ENCODE measurements around the gene TMF1.

DNA sequence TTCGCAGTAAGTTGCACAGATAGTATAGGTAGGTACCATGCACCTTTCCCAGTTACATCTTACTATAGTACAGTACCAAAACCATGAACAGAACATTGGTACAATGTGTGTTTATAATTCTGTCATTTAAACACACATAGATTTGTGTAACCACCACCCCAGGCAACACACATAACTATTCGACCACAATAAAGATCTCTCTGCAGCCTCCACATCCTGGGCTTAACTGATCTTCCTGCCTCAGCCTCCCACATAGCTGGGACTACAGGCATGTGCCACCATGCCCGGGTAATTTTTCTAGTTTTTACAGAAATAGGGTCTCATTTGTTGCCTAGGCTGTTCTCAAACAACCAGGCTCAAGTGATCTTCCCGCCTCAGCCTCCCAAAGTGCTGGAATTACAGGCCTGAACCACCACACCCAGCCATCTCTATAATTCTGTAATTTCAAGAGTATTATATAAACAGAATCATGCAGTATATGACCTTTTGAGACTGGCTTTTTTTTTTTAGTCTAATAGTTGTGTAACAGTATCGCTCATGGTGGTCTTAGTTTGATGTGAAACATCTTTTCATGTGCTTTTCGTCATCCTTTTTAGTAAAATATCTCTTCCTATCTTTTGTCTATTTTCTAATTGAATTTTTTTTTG lies 13.3 kb upstream of the TMF1 start:
- TF ChIP-seq CTCF (IDR thresholded peaks at IDR 0.05; ENCODE audit: control extremely low read depth in 1 of 3, insufficient read depth in 1 of 3, low read depth in 1 of 3, low read length in 3 of 3) (no peak), GTF2F1 (IDR thresholded peaks at IDR 0.05; ENCODE audit: borderline replicate concordance, low read depth, low read length) (no peak), TAF1 (IDR thresholded peaks at IDR 0.05; ENCODE audit: low read depth, low read length) (no peak)
- TF ChIP-seq, protein P1, sequence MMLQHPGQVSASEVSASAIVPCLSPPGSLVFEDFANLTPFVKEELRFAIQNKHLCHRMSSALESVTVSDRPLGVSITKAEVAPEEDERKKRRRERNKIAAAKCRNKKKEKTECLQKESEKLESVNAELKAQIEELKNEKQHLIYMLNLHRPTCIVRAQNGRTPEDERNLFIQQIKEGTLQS (IDR thresholded peaks at IDR 0.05; ENCODE audit: insufficient read depth, low read depth, low read length), result no peak

Data from H1 (cell line).